Activated T-cell treated with anti-CD3 and anti-CD28 coated beads, Interleukin-2, amount 50 U/mL, for 1 hour (primary cell): Measurements from ENCODE around the gene MB.
A peak's percentile ranks its signal among the peaks of the same experiment; 100 is the strongest.
"Not testable (repeated sequence)": the region's sequence is repeated elsewhere in the genome, so short reads cannot be mapped to it uniquely, and the experiment has no call there.

Source experiments
- DNase-seq: peaks from one replicate; pipeline ENCODE4 v3.0.0-alpha.2; 2020

MB gene

DNA sequence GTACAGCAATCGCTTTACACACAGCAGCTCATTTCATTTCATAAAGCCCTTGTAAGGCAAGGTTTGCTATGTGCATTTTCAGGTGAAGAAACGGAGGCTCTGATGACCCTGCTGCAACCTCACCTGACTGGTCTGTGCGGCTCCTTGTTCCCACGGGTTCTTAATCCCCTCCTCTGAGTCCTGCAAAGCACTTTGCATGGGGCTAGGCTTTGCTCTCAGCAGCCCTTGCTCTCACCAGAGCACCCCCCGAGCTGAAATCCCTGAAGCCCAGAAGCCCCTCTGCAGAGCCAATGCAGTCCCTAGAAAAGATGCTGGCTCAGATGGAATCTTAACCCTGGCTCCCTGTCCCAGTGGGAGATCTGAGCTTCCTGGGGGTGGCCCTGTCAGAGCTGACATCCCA lies 20.1 kb upstream of the MB start:
- no peak for DNase-seq

DNA sequence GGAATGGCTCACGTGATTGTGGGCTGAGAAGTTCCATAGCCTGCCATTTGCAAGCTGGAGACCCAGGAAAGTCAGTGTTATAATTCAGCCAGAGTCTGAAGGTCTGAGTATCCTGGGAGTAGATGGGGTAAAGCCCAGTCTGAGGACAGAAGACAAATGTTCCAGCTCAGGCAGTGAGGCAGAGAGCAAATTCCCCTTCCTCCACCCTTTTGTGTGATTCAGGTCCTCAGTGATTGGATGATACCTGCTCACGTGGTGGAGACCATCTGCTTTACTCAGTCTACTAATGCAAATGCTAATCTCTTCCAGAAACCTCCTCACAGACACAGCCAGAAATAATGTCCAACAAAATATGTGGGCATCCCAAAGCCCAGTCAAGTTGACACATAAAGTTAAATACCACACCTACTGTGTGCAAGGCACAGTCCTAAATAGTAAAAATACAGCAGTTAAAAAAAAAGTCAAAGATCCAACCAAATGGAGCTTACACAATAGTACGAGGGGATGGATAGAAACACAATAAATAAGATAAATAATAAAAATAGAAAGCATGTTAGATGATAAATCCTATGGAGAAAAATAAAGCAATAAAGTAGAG lies 17.9 kb upstream of the MB start:
- DNase-seq: no peak

DNA sequence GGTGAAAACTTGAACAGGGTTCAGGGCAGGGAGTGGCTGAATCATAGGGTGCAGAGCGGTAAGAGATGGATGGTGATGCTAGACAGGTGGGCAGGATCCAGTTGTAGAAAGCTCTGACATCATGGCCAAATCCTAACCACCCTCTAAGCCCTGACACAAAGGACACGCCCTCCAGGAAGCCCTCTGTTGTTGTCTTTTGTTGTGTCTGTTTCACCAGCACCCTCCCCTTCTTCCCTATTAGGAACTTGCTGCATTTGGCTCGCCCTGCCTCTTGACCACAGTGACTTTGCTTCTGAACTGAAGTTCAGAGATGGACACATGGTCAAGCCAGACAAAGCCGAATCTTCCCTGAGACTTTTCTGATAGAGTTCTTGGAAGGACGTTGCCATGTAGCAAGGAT lies 16.9 kb upstream of the MB start:
- no peak for DNase-seq

DNA sequence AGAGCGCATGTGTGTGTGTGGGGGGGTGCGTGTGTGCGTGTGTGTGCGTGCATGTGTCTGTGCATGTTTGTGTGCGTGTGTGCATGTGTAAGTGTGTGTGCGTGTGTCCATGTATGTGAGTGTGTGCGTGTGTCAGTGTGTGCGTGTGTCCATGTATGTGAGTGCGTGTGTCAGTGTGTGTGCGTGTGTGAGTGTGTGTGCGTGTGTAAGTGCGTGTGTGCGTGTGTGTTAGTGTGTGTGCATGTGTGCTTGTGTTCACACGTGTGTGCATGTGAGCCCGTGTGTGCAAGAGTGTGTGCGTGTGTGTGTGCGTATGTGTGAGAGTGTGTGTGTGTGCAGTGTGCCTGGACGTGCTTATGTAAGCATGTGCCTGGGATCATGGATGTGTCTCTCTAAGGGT lies 16.4 kb upstream of the MB start:
- DNase-seq: no peak

GRCh38 chr22:35632935-35633334 lies 15.8 kb upstream of the MB start:
- no peak for DNase-seq

GRCh38 chr22:35631597-35631996 lies 14.5 kb upstream of the MB start:
- DNase-seq: peak; percentile 34

DNA sequence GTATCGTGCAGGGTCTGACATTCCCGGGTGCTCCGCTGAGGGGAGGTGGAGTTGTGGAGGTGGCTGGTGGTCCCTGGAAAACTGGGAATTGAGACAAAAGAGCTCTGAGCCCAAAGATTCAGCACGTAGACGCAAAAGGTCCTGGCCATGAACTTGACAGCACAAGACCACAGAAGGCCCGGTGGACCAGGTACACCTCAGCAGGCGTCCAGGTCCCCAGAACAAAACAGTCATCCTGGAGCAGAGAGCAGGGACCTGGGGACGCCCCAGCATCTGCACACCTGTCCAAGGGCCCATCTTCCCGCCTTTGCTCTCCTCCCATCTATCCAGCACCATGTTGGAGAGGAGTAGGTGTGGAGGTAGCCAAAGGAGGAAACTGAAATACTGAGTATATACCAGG lies 13.8 kb upstream of the MB start:
- no peak for DNase-seq

GRCh38 chr22:35630387-35630793 lies 13.3 kb upstream of the MB start:
- DNase-seq: no peak

DNA sequence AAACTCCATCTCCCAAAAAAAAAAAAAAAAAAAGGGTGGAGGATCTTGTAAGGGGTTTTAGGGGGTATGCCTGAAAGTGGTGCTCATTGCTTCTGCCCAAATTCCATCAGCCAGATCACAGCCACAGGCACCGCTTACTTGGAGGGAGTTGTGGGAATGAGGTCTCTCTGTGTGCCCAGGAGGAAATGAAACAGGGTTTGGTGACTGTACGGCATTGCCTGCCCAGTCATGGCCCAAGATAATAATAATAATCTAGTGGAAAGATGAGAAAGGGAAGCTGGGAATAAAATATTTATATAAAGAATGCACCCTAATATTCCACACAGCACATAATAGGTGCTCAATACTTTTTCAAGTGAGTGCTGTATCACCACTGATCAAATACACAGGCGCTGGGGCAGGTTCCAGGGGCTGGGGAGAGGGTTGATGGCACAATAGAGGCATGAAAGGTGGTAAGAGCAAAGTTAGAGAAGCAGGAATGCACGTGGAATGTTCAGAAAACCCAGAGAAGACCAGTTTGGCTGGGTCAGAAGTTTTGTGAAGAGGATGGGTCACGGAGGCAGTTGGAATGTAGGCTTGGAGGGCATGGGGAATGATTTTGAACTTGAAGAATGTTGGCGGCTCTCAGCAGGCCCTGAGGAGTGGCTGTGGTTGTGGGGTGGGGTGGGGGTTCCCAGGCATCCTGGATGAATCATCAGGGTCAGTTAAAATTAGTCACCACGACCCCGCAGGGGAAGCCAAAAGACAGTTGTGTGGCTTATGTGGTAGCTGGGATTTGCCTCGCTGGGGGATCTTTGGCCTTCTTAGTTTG lies 12.5 kb upstream of the MB start:
- DNase-seq: peak; percentile 31

DNA sequence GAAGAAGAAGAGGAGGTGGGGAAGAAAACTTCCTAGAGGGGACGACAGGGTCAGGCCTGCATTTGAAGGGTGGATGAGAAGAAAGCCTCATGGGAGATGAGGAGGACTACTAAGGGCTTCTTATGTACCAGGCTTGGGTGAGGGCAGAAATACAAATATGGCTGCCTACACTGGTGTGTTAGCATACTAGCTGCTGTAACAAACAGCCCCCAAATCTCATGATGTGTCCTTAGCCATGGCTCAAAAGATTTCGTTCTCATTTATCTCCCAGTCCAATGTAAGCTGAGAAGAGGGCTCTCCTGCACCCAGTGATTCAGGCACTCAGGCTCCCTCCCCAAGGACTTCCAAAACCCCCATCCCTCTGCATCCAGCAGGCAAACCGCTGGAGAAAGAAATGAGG lies 11.6 kb upstream of the MB start:
- no peak for DNase-seq

GRCh38 chr22:35627267-35628041 lies 10.3 kb upstream of the MB start:
- DNase-seq: peak; percentile 58

DNA sequence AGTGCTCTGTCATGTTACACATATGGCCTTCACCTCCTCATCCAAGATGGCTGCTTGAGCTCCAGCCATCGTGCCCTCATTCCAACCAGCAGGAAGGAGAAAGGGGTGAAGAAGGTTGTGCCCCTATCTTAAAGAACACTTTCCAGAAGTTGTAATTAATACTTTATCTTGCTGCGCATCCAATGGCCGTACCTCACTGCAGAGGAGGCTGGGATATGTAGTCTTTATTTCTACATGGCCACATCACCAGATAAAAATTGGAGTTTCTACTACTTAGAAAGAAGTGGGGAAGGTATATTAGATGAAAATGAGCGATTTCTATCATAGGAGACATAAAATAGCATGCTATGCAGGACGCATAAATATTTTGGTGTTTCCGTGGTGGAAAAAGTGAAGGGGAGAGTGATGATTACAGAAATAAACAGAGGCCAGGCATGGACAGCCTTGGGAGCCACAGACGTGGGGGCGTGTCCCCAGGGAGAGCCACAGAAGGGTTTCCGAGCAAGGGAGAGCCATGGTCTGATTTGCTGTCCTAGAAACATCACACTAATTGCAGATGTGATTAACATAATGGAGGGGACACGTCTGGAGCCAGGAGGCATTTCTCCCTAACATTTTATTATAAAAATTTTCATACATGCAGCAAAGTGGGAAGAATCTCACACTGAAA lies 8.8 kb upstream of the MB start:
- no peak for DNase-seq

DNA sequence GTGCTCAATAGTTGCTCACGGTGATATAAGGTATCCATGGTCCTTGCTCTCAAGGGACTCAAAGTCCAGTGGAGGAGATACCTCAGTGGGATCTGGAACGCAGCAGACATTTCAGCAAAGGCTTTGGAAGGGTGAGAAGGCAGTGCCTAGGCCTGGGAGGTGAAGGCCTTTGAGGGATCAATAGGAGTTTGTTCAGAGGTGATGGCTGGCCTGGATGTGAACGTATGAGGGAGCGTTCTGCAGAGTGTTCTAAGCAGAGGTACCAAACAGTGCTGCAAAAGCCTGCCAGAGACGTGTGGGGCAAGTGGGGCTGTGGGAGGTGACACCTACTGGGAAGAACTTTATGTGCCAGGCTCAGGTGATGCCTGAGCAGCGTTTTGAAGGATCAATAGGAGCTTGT lies 7.4 kb upstream of the MB start:
- no peak for DNase-seq

GRCh38 chr22:35623885-35624284 lies 6.8 kb upstream of the MB start:
- not testable (repeated sequence) for DNase-seq

- no peak for DNase-seq
These were observed 5.2 kb upstream of the MB start for GRCh38 chr22:35622191-35622913.

GRCh38 chr22:35621451-35621850 lies 4.3 kb upstream of the MB start:
- DNase-seq: no peak

DNA sequence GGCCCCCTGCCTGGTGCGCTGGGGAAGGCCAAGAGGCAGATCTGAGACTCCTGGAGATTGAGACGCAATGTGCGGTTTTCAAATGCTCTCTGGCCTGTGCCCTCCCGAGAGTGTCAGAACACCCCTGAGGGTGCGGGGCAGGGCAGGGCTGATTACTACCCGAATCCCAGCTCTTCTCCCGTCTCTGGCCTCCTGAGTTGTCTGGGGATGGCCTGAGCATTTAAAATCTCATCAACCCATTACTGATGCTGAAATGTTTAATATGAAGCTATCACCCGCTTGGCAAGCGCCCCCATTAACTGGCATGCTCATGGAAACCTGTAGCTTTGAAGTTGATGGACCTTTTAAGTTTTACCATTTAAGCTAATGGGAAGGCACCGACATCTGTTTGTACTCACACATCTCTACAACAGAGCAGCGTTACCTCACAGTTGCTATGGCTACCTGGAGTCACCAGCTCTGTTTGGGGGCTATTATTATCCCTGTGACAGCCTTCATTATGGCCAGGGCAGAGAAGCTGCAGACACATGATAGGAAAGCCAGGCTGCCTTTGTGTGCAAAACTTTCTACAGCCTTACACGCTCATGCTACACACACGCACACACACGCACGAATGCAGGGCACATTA lies 3.6 kb upstream of the MB start:
- DNase-seq: no peak

DNA sequence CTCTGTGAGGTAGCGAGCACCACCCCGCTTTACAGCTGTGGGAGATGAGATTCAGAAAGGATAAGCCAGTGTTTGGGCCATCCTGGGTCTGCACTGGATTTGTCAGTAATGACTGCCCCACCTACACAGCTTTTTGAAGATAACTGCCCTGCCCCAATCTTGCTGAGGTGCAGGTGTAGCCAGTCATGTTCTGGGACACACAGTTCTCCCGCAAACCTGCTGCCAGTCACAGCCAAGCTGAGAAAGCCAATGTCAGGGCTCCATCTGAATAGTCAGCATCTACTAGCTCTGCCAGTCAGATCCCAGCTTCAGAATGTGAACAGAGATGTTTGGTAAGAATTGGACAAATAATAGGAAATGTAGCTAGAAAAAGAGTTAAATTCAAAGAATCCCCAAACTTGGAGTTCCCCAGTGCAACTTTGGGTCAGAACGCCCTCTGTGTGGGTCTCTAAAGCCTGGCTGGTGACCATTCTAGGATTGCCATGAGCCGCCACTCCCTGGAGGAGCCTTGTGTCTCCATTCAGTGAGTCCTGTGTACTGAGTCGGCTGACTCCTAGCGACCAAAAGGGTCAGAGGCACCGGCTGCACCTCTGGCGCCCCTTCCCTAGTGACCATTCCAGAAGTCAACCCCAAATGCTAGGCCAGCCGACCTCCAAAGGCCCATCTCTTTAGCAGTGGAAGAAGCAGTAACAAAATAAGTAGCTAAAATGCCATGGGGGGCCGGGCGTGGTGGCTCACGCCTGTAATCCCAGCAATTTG lies 2.4 kb upstream of the MB start:
- no peak for DNase-seq

- no peak for DNase-seq
These were observed 1.5 kb upstream of the MB start for GRCh38 chr22:35618427-35619223.

GRCh38 chr22:35616043-35616442 lies 1.1 kb downstream of the MB start:
- no peak for DNase-seq

DNA sequence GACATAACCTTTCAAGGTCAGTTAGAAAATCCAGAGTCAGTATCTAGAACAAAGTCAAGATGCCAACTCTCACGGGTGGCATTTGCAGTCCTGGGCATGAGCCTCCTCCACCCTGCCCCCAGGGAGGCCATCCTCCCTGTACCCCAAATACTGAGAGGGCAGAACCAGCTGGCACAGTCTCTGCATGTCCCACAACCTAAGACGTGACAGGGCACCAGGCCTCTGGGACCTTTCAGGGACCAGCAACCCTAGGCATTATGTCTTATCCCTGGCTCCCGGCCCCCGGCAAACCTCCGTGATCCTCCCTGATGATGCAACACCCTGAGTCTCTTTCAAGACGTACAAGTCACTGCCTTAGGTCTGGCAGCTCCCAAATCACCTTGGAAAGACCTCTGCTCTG lies 2.0 kb downstream of the MB start:
- no peak for DNase-seq
